ACHN (cell line): Measurements from ENCODE around the gene SPATA46.
"Not testable (repeated sequence)": the region's sequence is repeated elsewhere in the genome, so short reads cannot be mapped to it uniquely, and the experiment has no call there.

ENCODE experiments used
- DNase-seq: peaks from one replicate; pipeline ENCODE4 v3.0.0-alpha.2; 2015
- in situ Hi-C: cut with HindIII; loops from 2 replicates; pipeline ENCODE4 v1.10.0; 2017; ENCODE audit warnings: low sequenced_read_pairs, low pct_ligation_motif_present, low pct_unique_long_range_greater_than_20kb

SPATA46 gene, protein sequence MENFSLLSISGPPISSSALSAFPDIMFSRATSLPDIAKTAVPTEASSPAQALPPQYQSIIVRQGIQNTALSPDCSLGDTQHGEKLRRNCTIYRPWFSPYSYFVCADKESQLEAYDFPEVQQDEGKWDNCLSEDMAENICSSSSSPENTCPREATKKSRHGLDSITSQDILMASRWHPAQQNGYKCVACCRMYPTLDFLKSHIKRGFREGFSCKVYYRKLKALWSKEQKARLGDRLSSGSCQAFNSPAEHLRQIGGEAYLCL

DNA sequence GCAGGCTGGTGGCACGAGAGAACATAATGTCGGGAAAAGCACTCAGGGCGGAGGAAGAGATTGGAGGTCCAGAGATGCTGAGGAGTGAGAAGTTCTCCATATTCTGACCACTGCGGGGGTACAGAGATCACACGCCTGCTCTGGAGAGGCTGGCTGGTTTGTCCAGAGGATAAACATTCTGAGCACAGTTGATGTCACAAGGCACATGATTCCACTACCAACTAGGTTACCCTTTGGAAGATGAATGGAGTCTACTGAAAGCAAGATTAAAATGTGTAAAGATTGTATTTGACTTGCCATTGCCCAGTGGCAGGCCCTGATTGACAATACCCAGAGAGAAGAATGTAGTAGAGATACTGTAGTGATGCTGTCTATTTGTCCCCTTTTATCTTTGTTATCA is at the start of gene SPATA46:
Gene SPATA46, minus strand, starts transcription at position 164 of the 400 bp plus-strand sequence. Its CDS starts 64 bp downstream, at position 100.
- no peak for DNase-seq
- in situ Hi-C loops: no loop called here

- DNase-seq: no peak
- in situ Hi-C loops: no loop called here
Observed at GRCh38 chr1:162422662-162423375, 46.2 kb upstream of the SPATA46 start.

- in situ Hi-C loops: no loop called here
- no peak for DNase-seq
Observed at GRCh38 chr1:162421258-162422164, 44.9 kb upstream of the SPATA46 start.

- no peak for DNase-seq
- in situ Hi-C loops: no loop called here
Observed at GRCh38 chr1:162420120-162420519, 43.5 kb upstream of the SPATA46 start.

DNA sequence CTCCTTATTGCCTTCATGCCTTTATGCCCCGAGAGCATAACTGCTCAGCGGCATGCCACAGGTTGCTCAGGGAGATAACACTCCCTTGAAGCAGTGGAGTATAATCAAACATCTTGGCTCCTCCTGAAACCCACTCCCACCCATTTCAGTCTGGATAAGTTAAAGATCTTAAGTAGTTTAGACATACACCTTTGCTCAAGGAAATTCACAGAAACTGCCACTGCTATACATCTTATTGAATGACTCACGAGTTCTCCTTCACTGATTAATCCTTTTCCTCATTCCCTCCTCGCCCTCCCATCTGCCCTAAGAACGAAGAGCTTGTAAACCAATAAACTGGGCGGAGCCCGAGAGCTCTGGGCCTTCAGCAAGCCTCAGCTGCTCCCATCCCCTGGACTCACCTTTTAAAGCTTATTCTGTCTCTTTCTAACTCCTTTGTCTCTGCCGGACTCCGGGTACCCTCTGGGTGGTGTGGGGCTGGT is 42.8 kb upstream of the SPATA46 start:
- DNase-seq, in situ Hi-C loops: not testable (repeated sequence)

GRCh38 chr1:162418584-162418983 is 41.9 kb upstream of the SPATA46 start:
- DNase-seq, in situ Hi-C loops: not testable (repeated sequence)

DNA sequence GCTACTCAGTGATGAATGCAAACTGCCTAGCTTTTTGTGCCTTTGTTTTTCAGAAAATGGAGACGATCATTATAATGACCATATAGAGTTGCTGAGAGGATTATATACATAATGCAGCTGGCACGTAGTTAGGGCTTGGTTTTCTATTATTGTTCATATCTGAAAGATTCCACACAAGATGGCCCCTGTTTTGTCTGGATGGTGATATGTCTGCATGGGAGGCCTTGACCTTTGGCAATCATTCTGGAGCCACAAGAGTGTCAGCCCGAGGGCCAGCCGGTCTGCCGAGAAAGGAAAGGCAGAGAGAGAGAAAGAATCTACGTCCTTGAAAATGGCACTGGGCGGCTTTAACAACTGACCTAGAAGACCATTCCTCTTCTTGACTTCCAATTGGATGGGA is 41.0 kb upstream of the SPATA46 start:
- in situ Hi-C loops: no loop called here

DNA sequence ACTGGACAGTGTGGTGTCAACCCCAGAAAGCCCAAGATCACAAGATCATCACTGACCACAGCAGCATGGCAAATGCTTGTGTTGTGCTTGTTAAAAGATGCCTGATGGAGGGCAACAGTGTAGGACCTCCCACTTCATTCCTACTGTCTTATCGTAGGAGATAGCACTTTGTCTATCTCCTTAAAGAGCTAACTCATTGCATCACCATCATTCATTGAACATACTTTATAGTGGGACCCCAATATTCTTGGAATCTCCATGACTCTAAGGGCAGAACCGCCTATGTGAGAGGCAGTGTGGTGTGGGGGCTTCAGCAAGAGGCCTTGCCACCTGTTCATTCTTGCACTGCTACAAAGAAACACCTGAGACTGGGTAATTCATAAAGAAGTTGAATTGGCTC is 40.3 kb upstream of the SPATA46 start:
- in situ Hi-C loops: no loop called here

More for the DNA sequence above, 41.0 kb upstream of the SPATA46 start:
- no peak for DNase-seq

DNA sequence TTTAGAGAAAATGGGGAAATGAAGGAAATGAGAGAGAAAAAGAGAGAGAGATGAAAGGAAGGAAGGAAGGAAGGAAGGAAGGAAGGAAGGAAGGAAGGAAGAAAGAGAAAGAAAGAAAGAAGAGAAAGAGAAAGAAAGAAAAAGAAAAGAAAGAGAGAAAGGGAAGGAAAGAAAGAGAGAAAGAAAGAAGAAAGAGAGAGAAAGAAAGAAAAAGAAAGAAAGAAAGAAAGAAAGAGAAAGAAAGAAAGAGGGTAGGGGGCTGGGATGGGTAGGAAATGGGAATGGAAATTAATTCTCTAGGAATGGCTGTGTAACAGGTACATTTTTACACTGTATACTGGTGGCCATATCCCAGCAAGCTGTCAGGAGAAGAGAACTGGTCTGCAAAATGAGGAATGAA is 39.6 kb upstream of the SPATA46 start:
- in situ Hi-C loops: no loop called here
- no peak for DNase-seq

More for the DNA sequence above, 40.3 kb upstream of the SPATA46 start:
- DNase-seq: no peak

- no peak for DNase-seq
- in situ Hi-C loops: no loop called here
Observed at GRCh38 chr1:162412002-162412401, 35.3 kb upstream of the SPATA46 start, which contains the start of gene SH2D1B. Gene SH2D1B (minus strand): TSS chr1:162412136. CDS start chr1:162412016, 120 bp downstream.

GRCh38 chr1:162407539-162407938 is 30.9 kb upstream of the SPATA46 start:
- no peak for DNase-seq
- in situ Hi-C loops: no loop called here

DNA sequence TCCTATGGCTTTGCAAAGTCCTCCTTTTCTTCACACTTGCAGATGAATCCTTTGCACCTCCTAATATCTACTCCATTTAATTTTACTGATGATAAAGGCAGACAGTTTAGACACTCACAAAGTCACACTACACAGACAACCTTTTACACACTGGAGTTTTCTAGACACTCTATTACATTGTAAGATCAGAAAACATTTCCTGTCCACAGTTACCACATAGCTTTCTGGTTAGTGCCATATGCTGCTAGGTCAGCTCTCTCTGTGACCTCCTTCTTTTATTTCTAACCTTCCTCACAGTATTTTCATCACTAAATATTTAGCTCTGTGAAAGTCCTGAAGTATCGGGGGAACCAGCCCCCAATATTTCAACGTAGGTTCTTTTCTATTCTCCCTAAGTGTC is 30.2 kb upstream of the SPATA46 start:
- in situ Hi-C loops: no loop called here

GRCh38 chr1:162405800-162406199 is 29.1 kb upstream of the SPATA46 start:
- no peak for DNase-seq
- in situ Hi-C loops: no loop called here

More for the DNA sequence above, 30.2 kb upstream of the SPATA46 start:
- no peak for DNase-seq

- in situ Hi-C loops: no loop called here
- no peak for DNase-seq
Observed at GRCh38 chr1:162404550-162405160, 28.0 kb upstream of the SPATA46 start.

DNA sequence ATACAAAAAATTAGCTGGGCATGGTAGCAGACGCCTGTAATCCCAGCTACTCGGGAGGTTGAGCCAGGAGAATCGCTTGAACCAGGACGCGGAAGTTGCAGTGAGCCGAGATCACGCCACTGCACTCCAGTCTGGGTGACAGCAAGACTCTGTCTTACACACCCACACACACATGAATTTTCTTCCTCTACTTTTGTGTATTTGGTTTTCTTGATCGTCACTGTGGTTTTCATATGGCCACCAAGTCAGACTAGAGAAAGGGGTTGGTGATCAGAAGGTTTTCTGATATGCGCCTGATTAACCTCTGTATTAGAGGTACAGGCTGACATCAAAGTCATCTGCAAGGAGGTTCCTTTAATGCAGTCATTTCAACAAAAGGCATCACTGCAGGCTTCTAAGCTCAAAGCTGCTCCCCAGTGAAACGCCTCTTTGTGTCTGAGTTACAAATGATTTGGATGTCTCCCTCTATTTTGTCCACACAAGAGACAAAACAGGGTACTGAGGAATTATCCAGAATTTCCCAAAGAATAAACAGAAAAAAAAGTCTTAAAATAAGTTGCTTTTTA is 24.2 kb upstream of the SPATA46 start:
- in situ Hi-C loops: no loop called here

DNA sequence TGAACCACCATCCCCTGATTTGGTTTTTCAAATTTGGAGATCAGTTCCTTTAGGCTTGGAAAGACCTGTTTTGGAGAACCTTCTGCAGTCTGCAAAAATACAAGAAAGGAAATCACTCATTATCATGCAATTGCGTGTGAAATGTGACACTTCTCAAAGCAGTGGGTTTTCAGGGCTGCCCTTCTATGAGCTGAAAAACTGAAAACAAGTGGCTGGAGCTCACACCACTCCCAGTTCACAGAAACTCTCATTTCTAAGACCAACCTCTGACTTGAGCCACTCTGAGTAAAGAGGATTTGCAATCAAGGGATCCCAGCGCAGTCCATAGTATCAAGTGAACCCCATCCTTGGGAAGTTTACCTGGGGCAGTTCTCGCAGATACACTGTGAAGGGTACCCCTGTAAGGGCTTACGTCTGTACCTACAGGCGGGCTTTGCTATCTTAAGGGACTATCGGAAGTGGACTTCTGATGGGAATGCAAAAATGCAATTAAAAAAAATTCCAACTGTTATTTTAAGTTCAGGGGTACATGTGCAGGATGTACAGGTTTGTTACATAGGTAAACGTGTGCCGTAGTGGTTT is 22.4 kb upstream of the SPATA46 start:
- no peak for DNase-seq
- in situ Hi-C loops: no loop called here

More for the DNA sequence above, 24.2 kb upstream of the SPATA46 start:
- no peak for DNase-seq

GRCh38 chr1:162397943-162398560 is 21.4 kb upstream of the SPATA46 start:
- no peak for DNase-seq
- in situ Hi-C loops: no loop called here
